HG02763 (cell line): Measurements from ENCODE around the gene DCLK1.

Experiments
- ATAC-seq: cut with Tn5 transposase; IDR thresholded peaks from one replicate; pipeline ENCODE4 v1.9.1; 2021; ENCODE audit warnings: mild to moderate bottlenecking, moderate library complexity; ENCODE audit not compliant: unreplicated experiment

The DCLK1 gene

DNA sequence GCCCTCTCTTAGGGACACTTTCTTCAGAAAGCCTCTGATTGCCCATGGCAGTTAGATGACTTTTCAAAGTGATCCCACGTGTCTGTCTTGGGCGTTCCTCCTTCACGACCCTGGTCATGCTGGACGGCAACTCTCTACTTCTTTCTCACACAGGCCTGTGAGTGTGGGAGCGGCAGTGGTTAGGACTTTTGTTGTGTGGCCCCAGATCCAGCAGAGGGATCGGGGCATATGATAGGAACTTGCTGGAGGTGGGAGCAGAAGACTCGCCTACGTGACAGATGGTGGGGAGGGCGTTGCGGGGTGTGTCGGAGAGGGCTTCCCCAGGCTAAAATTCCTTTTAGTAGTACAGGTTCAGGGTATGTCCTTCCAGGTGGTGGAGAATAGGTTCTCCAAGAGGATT, 365.2 kb downstream of the DCLK1 start:
- no peak for ATAC-seq

DNA sequence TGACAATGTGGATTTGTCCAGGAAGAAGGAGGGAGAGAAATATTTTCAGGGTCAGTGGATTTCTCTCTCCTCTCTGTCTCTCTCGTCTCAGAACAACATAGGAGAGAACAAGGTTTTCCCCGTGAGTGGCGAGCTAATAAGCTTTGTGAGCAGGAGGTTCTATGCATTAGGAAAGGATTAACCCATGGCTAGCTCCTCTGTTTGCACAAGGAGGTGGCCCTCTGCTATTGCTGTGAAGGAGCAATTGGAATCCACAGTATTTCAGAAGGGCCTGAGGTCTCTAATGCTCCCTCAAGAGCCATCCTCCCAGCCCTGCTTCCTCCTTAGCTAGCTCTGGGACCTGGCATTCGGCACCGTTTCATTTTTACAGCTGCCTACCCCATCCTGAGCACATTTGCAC, 365.8 kb downstream of the DCLK1 start:
- ATAC-seq, result no peak

DNA sequence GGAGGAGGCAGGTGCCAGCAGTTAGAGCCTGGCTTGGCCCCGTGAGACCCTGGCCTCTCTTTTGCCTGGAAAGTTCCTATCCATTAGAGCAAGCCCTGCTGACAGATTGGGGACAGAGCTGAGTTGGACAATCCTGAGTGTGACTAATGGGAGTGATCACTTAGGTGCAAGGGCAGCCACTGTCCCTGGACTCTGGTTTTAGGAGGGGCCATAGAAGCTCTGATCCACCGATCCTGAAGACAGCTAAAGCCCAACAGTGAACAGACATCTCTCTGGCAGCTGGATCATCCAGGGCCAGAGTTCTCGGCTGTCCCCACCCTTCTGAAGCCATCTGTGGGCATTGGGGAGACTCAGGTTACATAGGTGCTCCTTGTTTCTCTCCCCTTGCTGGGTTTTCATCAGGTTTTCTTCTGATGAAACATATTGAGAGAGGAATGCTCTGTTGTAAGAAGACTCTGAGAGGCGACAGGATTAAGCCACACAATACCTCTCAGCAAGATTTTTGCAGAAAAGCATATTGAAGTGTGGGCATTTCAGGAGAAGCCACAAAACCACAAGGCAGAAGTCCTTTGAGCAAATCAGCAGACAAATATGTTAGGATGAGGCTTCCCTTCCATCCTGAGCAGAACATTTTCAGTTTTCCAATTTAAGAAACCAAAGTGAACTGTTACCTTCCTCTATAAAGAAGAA, 366.7 kb downstream of the DCLK1 start:
- ATAC-seq, result no peak

DNA sequence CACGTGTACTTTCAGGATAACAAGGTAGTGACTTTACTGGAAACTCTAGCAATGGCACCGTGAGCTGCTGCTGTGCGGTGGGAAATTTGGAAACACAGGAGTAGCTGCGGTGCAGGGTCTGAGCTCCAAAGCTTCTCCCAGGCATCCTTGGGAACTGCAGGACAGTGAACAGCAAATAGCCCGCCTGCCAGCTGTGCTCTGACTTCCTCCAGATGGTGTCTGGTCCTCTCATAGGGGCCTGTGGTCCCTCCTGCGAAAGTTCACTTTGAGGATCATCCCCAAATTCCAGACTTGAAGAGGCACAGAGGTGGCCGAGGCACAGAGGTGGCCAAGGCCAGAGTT, 367.4 kb downstream of the DCLK1 start:
- ATAC-seq, result no peak

DNA sequence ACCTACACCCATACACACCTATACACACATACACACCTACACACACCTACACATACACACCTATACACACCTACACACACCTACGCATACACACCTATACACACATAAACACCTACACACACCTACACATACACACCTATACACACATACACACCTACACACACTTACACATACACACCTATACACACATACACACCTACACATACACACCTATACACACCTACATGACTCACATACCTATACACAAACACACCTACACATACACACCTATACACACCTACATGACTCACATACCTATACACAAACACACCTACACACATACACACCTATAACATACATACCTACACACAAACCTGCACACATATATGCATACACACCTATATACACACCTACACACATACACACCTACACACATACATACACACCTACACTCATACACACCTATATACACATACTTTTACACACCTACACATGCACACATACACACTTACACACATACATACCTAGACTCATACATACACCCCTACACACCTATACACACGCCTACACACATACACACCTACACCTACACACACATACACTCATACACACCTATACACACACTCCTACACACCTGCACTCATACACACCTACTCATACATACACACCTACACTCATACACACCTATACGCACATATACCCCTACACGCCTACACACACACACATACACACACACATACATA, 368.0 kb downstream of the DCLK1 start:
- ATAC-seq, result no peak

DNA sequence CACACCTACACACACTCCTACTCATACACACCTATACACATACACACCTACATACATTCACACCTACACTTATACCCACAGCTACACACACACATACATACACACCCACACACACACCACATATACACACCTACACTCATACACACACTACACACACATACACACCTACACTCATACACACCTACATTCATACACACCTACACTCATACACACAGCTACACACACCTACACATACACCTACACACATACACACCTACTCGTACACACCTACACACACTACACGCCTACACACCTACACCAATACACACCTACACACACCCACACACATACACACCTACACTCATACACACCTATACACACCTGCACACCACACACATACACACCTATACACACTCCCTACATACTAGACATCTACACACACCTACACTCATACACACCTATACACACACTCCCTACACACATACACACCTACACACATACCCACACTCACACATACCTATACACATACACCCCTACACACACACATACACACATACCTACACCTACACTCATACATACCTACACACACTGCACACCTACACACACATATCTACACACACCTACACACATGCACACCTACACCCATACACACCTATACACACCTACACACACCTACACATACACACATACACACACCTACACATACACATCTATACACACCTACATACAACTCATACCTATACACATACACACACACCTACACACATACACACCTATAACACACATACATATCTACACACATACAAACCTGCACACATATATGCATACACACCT, 369.5 kb downstream of the DCLK1 start:
- ATAC-seq, result no peak

DNA sequence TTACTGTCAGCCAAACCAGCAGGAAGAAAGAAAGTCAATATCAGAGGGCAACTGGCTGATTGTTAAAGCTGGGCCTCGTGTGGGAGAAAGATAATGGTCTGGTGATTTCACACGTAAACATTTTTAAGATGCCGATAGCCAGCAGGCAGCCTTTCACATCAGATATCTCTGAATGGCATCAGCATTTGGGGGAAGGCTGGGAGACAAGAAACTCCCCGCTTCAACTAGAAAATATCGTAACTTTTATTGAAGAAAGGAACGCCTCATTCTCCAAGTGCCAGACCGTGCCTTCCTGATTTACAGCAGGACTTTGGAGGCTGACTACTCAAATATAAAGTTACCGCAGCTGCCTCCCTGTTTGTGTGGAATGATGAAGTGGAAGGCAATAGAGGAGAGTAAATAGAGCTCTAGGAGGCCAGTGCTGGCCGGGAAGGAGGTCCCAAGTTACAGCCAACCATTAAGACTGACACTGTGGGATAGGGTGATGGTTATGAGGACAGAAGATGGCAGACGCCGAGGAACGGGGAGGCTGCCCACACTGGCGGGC, 370.4 kb downstream of the DCLK1 start:
- ATAC-seq, result no peak

DNA sequence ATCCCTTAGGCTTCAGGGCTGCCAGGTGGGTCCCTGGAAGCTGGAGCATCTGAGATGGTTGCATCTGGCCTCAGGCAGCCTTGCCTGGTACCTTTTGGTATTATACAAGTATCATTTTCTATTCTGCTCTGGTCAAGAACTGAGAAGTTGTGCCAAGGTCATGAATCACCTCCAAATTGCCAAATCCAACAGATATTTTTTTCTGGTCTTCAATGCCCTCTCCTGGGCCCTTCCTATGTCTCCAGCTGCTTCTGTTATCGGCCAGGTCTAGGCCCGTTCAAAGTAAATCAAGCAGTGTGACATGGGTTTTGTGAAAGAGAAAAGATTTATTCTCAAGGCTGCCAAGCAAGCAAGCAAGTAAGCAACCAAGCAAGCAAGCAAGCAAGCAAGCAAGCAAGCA, 383.6 kb downstream of the DCLK1 start:
- no peak for ATAC-seq

DNA sequence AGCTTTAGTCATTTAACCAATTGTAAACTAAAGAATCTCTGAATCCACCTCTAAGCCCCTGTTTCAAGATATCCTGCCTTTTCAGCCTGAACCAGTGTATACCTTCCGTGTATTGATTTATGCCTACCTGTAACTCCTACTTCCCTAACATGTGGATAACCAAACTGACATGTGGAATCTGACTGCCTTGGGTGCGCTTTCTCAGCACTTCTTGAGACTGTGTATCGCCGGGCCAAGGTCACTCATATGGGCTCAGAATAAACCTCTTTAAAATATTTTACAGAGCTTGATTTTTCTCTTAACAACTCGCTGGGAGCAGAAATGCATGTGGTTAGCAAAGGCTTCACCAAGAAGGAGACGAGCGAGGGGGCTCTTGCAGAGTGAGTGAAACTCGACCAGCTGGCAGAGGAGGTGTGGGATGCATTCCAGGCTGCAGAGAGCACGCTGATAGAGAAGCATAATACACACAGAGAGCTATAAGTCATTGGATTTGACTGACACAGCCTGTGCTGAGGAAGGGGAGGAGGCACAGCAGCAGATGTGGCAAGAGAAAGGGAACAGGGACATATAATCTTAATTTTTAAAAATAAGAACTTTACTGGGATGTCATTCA, 386.5 kb downstream of the DCLK1 start:
- ATAC-seq, result no peak

DNA sequence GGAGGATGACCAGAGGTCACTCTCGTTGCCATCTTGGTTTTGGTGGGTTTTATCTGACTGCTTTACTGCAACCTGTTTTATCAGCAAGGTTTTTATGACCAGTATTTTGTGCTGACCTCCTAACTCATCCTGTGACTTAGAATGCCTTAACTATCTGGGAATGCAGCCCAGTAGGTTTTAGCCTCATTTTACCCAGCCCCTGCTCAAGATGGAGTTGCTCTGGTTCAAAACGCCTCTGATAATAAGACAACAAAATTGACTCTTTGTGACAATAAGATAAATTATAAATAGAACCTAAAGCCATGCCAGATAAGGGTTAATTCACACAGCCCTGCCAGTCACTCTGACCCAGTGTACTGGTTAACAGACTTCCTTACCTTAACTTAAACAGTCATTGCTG, 387.0 kb downstream of the DCLK1 start:
- ATAC-seq, result no peak

DNA sequence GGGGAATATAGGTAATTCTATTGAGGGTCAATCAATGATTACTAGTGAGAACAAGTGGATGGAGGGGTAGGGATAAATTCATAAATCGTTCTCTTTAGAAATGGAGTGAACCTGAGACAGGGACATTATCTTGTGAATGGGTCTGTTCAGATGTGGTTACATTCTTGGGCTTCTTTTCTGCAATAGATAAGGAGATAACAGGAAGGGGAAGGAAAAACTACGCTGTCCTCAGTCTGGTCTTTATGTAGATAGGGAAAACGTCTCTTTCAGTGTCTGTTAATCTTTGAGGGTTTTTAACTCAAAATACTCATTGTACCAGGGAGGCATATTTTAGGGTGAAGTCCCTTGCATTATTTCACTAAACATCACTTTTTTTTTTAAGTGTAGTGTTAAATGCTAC, 388.0 kb downstream of the DCLK1 start:
- ATAC-seq, result no peak

DNA sequence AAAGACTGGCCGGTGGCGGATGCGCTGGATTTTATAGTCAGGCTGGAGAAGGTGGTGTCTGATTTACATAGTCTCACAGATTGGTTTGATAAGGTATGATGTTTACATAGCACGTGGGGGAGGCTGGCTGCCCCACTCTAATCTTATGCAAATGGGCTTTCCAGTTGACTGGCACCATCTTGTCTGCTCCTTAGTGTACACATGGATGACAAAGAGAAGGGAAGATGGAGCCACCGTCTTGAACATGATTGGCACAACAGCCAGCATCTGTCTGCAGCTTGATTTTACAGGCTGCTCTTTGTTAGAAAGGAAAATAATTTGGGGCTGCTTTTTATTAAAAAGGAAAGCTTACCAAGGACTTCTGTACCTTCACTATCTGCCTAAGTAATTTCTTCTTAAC, 389.5 kb downstream of the DCLK1 start:
- ATAC-seq, result no peak

DNA sequence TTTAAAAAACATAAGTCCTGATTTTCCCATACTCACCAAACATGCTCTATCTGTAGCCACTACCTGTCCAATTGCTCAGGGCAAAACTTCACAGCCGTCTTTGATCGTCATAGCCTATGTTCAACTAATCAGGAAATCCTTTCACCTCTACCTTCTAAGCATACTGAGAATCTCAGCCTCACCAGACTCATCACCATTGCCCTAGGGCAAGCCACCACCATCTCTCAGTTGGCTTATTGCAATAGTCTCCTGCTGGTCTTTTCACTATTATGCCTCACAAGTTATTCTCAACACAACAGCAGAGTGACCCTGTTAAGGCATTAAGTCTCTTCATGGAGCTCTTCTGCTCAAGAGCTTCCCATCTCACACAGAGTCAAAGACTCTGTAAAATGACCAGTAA, 394.3 kb downstream of the DCLK1 start:
- no peak for ATAC-seq

DNA sequence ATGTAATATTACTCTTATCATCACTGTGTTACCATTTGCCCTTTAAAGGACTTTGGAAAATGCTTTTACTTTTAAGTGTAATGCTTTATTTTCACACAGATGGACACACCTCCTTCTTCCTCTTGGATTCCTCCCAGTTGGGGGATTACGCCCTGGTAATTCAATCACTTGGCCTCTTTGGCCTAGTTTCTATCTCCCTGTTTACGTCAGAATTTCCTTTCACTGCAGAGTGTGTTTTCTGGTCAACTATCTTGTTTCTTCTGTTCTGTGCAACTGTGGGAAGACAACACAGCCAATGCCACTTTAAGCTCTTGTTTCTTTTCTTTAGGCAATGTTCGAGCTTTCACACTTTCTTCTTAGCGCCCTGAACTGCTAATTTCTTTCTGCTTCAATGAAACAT, 397.4 kb downstream of the DCLK1 start:
- ATAC-seq, result no peak

DNA sequence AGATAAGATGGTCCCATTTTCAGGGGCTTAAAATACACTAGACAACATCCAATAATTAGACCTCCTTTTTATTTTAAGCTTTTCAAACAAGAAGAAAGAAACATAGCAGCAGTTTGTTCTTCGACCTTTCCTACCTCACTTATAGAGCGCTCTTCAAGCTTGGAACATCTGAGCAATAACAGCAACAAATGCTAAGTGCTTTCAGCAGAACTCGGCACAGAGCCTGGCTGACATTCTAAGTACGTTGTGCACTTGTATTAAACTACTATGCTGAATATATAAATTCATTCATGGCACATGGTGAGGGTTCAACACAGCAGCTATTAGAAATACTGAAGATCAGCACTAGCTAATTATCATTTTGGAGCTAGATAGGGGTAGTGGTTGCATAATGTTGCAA, 398.6 kb downstream of the DCLK1 start:
- no peak for ATAC-seq

DNA sequence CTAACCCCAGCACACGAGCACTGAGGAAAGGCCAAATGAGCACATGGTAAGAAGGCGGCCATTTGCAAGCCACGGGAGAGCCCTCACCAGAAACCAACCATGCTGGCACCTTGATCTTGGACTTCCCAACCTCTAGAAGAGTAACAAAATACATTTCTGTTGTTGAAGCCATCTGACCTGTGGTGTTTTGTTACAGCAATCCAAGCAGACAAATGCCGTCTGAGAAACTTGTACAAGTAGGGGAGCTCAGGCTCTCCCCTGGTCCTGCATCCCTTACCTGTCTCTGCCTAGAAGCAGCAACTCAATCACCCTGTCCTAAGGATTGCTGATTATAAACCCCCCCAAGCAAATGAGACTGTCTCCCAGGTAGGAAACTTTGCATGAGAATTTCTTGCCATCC, 399.7 kb downstream of the DCLK1 start:
- ATAC-seq, result no peak

DNA sequence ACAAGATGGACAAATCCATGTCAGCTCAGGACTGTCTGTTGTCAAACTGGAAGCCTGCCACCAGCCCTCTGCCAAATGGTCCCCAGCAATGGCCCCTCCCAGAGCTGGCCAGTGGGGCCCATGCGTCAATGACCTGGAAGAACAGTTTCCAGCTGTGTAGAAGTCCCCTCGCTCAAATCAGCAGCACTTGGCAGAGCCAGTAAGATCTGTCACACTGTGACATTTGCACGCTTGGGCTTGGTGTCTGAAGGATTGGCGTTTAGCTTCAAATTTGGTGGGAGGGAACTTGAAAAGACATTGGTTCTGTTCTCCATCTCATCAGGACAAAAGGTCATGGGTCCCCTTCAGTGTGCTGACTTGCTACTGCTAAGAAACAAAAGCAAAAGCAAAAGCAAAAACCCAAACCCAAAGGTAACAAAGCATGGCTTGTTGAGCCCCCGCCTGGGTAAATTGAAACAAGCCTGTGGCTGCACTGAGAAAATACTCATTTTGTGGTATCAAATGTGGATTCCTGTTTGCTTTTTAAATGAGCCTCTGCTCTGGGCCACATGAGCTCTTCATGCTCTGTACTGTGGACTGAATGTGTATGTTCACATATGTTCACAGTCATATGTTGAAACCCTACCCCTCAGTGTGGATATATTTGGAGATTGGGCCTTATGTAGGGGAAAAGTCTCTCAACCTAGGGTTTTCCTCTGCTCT, 401.1 kb downstream of the DCLK1 start:
- ATAC-seq, result peak; percentile 84

DNA sequence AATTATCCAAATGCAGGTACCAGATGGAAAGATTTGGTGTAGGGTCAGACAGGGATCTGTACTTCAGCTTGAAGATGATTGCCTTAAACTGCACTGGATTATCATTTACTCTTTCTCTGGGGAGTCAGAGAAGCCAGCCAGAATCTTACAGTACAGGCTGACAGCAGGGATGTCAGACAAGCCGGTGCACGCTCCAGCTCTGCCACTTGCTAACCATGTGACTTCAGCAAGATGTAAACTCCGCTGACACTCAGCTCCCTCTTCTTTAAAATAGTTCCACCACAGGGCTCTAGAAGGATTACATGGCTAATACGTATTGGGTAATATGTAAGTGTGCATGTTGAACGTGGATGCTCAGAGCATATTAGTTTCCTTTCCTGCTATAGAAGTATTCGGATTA, 403.3 kb downstream of the DCLK1 start:
- ATAC-seq, result no peak

DNA sequence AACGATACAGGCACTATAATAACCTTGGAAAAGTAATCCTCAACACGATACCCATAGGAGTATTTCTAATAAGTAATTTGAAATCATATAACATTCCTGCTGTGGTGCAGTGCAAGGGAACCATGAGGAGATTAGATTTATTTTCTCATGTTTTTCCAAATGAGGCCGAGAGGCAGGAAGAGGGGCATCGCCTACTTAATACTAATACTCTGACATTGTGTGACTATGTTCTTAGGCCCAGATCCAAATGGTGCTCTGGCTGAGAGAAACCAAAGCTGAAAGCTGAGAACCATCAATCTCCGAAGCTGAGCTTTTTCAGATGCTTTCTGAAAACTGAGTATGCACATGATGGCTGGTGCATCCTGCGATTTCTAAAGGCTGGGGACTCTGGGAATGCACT, 406.7 kb downstream of the DCLK1 start:
- ATAC-seq, result no peak

DNA sequence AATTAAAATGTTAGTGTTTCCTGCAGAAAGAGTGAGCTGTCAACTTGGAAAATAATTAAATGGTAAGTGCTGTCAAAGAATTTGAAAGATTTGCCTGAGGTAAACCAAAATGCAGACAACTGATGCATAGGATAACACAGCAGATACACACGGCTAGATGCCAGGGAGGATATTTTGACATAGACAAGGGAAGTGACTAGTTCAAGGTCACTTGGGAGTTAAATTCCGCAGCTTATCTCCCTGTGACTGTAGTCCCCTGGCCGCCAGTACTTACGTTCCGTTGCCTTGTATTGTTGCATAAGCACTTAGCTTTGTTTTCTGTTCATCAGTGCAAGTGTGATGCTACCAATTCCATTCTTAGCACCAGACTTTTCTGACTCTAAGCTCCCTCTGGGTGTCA, 407.4 kb downstream of the DCLK1 start:
- no peak for ATAC-seq

DNA sequence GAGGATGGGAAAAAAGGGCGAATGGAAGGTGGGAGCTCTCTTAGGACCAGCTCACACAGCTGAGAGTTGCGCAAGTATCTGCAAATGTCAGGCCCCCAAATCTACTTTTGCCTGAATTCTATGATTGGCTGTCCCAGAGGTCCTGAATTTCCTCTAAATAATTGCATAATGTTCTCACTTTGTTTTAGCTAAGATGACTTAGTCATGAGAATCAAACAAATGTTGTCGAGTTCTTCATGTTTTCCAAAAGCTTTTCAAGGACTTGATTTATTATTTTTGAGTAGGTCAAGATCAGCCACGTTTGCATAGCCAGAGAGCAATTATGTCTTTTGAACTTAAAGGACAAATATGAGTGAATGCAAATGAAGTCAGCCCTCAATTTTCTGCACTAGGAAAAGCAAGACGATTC, 408.1 kb downstream of the DCLK1 start:
- ATAC-seq, result no peak
